Epithelial cell of prostate (primary cell): ENCODE measurements around the gene SFXN3.
A peak's percentile ranks its signal among the peaks of the same experiment; 100 is the strongest.

Experiments used
- DNase-seq: peaks from one replicate; pipeline ENCODE4 v3.0.0-alpha.2; 2011; ENCODE audit warnings: low read depth, low spot score
- H3K27ac ChIP-seq: fragments of 450-650 bp; 2 replicates; pipeline ENCODE4 v1.5.1; 2017; ENCODE audit warnings: mild to moderate bottlenecking

Gene SFXN3

DNA sequence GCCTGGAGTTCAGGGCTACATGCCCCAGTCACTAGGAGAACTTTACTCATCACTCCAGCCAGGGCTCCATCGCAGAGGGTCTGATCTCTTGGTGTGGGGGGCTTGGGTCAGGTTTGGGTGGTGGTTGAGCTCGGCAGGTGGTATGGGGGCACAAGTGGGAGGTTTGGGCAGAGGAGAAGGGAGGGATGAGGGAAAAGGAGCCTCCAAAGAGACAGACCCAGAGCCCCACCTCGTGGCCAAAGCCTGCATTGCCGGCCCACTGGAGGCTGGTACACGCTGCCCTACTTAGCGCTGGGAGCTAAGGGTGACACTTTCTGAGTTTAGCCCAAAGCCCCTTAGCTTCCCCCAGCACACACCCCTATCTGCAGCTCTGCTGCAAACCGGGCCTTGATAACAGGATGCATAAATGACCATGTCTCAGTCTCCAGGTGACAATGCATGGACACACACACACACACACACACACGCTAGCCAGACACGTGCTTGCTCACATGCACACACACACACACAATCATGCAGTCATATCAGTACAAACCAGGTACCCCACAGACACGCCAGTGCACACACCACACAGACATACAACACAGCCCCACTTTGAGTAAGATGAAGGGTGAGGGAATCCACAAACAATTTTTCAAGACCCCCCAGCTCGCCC lies 16.7 kb upstream of the SFXN3 start:
- DNase-seq: no peak
- H3K27ac ChIP-seq: no peak overlapping the region

DNA sequence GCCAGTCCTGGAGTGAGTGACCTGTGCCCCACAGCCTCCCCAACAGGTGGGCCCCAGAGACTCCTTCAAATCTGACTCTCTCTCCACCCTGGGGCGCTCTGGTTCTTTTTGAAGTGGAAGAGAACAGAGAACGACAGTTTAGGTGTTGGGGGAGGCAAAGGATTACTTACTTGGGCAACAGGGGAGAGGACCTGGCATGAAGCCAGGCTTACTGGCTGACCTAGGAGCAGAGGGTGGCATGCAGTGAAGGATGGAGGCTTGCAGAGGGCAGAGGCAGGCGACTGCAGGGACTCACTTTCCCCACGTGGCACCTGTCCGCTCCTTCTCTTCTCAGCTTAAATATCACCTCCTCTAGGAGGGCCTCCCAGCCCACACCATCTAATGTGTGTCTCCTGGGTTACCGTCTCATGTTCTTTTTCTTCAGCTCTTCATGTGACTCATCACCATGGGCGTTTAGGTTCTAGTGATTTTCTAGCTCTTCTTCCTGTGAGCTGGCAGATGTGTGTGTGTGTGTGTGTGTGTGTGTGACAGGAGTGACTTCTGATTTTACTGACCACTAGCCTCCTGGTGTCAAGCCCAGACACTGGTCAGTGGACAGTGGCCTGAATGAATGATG lies 16.0 kb upstream of the SFXN3 start:
- no peak overlapping the region for H3K27ac ChIP-seq
- peak; percentile 69 for DNase-seq

DNA sequence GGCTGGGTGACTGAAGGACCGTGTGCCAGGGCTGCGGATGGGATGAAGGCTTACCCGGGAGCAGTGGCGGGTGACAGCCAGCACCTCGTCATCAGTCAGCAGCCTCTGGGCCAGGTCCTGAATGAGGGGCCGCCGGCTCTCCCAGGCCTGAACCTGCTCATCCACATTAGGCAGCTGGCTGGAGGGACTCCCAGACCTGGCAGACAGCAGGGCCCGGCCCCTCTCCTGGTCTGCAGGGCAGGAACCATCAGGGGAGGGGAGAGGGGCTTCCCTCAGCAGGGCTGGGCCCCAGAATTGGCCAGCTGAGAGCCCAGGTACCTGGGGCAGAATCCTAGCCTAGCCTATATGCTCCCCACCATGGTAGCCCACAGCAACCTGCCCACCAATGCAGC lies 15.5 kb upstream of the SFXN3 start:
- no peak overlapping the region for H3K27ac ChIP-seq
- no peak for DNase-seq

DNA sequence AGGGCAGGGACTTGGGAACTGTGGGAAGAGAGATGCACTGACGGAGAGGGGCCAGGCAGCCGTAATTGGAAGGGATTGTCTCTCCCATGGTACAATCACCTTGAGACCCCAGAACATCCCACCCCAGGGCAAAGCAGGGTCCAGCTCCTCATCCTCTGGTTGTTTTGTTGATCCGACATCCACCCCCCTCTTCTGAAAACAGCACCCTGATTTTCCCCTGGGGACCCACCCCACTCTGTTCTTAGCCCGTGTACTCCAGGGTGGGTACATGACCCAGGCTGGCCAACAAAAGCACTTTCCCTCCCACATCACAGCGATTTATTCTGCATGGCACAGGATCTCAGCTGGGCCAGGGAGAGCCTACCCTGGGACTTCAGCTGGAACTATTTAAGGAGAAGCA lies 14.2 kb upstream of the SFXN3 start:
- no peak overlapping the region for H3K27ac ChIP-seq
- DNase-seq: no peak

DNA sequence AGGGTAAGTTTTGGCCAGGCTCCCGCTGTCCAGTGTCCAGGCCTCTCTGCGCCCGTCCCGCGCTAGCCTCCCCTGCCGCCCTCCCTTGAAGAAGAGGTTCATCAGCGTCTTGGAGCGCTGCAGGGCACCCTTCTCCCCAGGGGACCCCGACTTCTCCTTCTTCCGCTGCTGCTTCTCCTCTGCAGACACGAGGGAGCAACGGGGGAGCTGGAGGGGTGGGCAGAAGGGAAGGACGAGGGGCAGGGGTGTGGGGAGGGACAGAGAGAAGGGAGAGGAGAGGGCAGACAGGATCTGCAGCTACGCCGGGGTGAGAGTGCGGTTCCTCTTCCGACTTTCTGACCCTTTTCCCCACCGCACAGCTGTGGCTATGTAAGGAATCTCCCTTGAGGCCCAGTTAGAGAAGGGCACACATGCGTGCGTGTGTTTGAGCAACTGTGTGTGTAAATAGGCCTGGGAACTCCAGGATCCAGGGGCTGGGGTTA lies 12.9 kb upstream of the SFXN3 start:
- no peak for DNase-seq
- H3K27ac ChIP-seq: no peak overlapping the region

DNA sequence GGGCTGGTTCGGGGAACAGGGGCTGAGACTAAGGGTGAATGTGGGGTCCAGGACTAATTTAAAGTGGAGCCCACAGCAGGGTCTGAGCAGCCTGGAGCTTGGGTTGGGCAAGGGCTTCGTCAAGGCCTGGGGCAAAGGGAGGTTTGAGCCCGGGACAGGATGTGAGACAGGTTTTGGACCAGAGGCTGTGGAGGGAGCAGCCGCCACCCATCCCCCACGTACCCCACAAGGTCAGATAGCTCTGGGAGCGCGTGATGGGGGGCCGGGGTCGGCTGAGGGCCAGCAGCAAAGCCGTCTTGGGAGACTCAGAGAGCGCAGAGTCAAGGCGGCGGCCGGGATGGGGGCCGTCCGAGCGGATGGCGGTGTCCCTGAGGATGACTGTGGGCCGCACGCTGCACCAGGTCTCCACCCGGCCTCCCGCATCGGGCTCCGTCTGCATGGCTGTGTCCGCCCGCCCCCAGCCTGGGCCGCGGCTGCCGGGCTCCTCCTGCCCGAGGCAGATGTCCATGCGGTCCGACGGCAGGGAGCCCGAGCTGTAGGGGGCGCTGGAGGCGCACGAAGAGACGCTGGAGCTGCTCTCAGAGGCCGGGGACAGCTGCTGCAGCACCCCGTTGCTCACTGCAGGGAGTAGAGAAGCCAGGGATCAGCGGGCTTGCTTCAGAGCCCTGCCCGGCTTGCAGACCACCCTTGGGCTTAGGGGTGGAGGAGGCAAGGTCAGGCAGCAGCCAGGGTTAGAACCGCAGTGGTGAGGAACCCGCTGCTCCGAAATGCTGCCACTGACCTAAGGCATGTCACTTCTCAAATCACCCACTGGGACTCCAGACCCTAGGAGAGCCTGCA lies 12.2 kb upstream of the SFXN3 start:
- no peak for DNase-seq
- H3K27ac ChIP-seq: no peak overlapping the region

DNA sequence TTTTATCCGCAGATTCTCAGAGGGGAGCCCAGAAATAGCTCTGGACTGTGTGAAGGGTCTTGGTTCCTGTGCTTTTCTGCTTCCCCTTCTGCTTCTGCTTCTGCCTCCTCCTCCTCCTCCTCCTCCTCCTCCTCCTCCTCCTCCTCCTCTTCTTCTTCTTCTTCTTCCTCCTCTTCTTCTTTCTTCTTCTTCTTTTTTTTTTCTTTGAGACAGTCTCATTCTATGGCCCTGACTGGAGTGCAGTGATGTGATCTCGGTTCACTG lies 11.7 kb upstream of the SFXN3 start:
- H3K27ac ChIP-seq: no peak overlapping the region
- no peak for DNase-seq

DNA sequence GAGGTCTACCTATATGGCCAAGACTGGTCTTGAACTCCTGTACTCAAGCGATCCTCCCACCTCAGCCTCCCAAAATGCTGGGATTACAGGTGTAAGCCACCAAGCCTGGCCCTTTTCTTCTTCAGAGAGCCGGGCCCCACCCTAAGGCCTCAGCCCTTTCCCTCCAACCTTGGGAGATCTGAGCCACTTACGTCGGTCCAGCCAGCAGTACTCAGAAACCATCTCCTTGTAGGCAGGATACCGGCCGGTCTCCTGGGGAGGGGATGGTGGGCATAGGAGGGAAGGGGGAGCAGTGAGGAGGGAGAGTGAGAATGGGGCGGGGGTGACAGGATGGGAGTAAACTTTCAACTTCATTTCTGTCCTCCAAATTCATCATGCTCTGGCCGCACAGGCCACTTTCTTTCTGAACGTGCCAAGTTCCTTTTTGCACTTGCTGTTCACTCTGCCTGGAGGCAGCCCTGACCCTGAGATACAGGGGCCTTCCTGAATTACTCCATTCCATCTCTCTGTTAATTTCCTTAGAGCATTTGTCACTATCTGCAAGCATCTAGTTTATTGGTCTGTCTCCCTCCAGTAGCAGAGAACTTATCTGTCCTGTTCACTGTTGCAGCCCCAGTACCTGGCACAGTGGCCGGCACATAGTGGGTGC lies 10.5 kb upstream of the SFXN3 start:
- DNase-seq: no peak
- H3K27ac ChIP-seq: no peak overlapping the region

DNA sequence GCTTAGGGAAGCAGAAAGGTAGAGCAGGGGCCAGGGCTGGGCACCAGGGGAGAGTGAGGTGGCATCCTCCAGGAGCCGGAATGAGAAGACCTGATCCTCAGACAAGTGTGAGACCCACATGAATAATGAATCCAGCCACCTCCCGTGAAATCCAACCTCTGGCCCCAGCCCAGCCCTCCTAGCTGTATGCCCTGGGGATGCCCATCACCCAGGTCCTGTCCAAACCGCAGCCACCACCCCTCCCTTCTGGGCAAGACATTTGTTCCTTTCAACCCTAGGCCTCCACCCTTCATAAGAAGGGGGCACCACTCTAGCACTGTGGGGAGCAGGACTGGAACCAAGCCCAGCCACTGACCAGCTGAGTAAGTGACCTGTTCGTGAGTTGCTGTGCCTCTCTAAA lies 9.8 kb upstream of the SFXN3 start:
- no peak overlapping the region for H3K27ac ChIP-seq
- no peak for DNase-seq

DNA sequence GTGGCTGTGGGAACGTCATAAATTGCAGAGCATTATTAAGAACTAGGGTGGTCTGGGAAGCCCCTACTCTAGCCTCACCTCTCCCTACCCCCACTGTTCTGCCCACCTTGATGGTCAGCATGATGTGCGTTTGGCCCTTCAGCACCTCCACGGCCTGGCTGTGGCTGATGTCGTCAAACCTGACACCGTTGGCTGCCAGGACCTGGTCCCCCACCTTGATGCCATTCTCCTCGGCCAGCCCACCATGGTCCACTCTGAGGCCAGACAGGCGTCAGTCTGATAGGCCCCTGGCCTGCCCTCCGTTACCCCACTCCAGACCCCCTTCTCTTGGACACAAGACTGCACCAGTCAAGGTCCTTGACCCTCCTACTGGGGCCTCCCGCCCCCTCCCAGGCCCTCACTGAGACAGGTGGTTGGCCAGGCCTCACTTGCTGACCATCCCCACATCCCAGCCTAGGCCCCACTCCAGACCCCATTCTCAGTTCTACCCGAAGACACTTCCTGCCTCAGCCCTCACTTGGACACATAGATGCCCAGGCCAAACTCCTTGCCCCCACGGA lies 9.3 kb upstream of the SFXN3 start:
- DNase-seq: no peak
- H3K27ac ChIP-seq: no peak overlapping the region

DNA sequence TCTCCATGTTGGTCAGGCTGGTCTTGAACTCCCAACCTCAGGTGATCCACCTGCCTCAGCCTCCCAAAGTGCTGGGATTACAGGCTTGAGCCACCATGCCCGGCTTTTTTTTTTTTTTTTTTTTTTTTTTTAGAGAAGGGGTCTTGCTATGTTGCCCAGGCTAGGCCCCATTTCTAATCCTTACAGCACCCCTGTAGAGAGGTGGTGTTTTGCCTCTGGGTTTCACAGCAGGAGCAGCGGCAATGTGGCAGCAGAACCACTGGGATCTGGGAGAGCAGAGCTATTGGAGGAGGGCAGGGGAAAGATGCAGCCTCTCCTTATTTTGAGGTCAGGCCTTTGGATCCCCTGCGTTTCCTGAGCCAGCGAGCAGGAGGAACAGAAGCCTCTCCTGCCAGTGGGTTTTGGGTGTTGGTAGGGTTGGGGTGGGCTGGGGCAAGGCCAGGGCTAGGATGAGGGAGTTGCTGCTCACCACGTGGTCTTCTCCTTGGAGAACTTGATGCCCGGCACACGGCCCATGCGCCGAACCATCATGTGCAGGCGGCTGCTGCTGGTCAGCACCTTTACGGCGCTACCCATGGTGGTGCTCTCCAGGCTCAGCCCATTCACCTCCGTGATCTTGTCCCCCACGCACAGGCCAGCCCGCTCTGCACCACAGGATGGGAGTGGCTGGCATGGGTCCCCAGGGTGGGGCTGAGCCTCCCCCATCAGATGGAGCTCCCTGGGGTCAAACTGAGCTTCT lies 7.9 kb upstream of the SFXN3 start:
- H3K27ac ChIP-seq: no peak overlapping the region
- DNase-seq: no peak

DNA sequence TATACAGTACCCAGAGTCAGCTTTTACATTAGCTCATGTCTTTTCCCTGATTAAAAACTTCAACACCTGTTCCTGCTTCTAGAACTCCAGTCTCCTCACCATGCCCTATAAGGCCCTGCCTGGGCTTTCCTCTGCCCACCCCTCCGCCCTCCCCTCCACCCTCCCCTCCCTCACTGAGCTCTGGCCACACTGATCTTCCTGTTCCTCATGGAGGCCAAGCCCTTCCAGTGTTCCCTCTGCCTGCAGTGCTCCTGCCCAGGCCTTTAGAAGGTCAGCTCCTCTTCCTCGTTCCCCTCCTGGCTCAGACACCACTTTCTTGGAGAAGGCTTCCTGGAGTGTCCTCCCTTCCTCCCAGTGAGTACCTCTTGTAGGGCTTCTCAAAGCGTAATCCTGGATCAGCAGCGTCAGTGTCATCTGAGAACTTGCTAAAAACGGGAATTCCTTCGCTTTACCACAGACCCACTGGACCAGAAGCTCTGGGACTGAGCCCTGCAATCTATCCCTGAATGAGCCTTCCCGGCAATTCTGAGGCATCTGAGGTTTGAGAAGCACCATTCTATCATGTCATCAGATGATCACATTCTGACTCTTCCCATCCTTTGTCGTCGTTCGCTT lies 3.8 kb upstream of the SFXN3 start:
- H3K27ac ChIP-seq: no peak overlapping the region
- no peak for DNase-seq

DNA sequence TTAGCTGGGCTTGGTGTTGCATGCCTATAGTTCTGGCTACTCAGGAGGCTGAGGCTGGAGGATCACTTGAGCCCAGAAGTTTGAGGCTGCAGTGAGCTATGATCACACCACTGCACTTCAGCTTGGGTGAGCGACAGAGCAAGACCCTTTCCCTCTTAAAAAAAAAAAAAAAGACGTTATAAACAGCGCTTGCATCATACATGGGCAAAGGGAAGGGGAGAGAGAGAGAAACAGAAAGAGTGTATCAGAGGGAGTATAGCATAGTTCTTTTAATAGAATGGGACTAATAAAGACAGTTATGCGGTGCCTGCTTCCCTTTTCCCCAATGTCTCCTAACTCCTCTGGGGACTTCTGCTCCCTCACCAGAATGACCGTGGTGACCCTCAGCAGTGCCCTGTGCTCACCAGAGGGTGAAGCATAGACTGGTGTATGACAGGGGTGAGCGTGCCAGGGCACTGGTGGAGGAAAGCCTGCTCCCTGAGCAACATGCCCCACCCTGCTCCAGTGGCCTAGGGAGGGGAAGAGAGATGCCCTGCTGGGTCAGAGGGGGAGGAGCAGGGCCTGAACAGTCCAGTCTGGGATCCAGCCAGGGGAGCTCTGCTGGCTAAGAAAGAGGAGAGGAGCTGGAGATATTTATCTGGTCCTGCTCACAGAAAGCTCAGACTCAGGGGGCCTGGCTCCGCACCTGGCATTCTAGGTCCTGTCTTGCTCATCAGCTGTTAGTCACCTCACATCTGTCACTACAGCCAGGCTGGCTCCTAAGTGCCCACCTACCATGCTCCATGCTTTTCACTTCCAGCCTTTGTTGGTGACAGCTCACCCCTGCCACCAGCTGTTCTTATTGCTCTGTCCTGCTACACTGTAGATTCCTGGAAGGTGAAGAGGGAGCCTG lies 2.3 kb upstream of the SFXN3 start:
- no peak overlapping the region for H3K27ac ChIP-seq

DNA sequence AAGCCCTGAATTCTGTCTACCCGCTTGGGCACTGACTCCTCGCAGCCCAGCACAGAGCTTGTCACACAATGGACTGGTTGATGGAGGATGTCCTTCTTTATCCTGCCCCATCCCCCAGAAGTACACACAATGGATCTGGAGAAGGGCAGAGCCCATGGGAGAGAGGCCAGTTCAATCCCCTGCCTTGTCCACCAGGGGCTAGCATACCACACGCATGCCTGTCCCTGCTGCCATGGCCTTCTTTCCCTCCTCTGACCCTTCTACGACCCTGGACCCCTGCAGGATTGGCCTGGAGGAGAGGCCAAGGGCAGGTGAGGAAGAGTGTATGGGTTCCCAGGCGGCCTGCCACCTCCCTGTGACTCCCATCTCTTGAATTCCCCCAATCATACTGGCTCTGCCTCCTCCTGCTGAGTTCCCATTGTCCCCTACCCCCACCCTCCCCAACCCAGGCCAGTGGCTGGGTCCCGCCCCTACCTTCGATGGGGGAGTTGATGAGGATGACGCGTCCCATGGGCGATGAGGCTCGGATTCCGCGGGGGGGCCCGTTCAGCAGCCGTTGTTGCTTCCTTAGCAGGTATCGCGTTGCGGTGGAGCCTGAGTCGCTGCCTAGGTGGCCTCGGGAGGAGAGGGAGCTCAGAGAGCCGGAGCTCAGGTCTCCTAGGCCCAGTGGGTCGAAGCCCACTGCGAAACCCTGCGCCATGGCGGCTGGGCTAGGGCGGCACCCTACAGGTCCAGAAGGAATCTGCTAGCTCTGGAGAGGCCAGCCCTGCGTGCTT lies 1.3 kb upstream of the SFXN3 start:
- H3K27ac ChIP-seq: no peak overlapping the region
- DNase-seq: no peak

More for the DNA sequence above, 2.3 kb upstream of the SFXN3 start:
- no peak for DNase-seq

DNA sequence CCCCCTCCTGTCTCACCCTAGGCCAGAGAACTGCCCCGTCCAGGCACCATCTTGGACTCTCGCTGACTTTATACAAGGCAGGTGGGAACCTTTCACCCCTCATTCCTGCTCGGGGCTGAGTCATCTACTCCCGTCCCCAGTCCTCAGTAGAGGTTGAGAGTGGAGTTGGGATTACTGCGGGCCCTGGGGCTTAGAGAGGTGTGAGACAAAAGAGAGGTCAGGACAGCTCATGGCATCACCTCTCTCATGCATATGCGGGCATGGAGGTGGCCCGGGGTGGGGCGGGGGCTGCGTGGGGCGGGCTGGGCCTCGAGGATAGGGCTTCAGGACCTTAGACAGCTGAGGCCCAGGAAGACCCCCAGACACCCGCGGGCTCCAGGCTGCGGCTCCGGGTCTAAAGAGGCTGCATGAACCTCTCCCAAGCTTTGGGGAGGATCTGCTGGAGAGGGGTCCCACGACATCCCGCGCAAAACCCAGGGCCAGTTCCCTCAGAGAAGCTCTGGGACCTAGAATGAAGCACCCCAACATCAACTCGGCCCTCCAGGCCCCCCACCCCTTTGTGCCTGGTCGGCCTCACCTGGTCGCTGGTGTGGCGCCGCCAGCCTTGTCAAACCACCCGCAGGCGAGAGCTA lies 422 bp upstream of the SFXN3 start:
- no peak for DNase-seq
- no peak overlapping the region for H3K27ac ChIP-seq

DNA sequence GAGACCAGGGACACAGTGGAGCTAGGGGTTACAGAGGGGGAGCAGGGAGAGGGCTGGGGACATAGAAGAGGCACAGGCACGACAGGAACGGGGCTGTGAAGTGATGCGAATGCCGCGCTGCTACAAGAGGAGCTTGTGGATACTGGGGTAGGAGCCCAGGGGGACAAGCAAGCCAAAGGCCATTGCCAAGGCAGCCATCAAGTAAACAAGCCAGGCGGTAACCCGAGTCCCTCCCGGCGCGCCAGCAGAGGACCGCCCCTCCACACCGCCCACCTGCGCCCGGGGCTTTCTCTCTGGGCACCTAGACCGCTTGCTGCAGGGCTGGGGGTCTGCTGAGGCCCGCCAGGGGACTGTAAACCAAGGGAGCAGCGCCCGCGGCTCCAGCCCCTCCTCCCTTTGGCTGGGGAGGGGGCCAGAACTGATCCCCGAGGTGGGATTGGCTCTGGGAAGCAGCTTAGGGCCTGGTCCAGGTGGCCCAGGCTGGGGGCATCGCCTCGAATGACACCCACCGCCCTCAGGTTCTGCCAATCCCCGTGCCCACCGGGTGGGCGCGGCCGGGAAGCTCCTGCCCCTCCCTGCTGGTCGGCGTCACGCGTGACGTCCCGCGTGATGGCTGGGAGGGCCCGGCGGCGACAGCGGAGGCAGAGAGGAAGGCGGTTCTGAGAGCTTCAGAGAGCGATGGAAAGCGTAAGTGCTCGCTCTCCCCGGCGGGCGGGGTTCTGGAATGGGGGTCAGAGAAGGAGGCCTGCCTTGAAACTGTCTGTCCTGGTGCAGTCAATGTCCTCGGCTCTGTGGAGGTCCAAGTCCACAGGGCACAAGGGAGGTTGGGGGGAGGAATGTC lies 982 bp downstream of the SFXN3 start:
- peak overlapping the region; percentile 94 for H3K27ac ChIP-seq
- DNase-seq: no peak
